K562 (cell line): Measurements from ENCODE around the gene DSC2. TPM values are rescaled to one million over a fixed set of nuclear protein-coding genes. Genes with fewer than 3 reads are reported as not detected.

ENCODE experiments used
- ATAC-seq: fragments of 200-7000 bp; cut with Tn5 transposase; 3 replicates; pipeline ENCODE4 v1.9.1; 2020; ENCODE audit warnings: moderate library complexity
- BruUV-seq: library from RNA; stranded (reverse); fragments of 400-500 nt; replicated peaks from 2 replicates; lab custom pipeline; 2021; lab: Mats Ljungman, UMichigan
- CTCF ChIA-PET: fragments of 300-600 bp; formaldehyde crosslinking; extraction: SDS; loops from one replicate; lab custom pipeline; 2021; ENCODE audit warnings: low intra/inter-chr PET ratio; lab: Yijun Ruan, JAX
- POLR2A ChIA-PET: fragments of 300-600, 350-650 bp; sonication (Branson Sonifier 250); formaldehyde crosslinking; extraction: SDS; loops from one replicate; lab custom pipeline; 2021; ENCODE audit warnings: antibody characterized with exemption, inconsistent platforms; lab: Yijun Ruan, JAX
- DNase-seq, 4 experiments: peaks; one replicate each; pipeline versions ENCODE4 v3.0.0 to v3.0.0-alpha.2; 2011 to 2018; ENCODE audit warnings: low spot score in 3 of 4, mixed read lengths in 3 of 4; ENCODE audit errors: extremely low read depth in 1 of 4
- FAIRE-seq: peaks from 2 replicates; lab custom pipeline; 2011; peaks lifted over from hg19 to GRCh38; lab: Jason Lieb, UNC
- H2AFZ ChIP-seq: 2 replicates; pipeline ENCODE4 v1.6.0; 2011; ENCODE audit warnings: low read depth, low read length, control low read depth, inconsistent platforms
- H3K27ac ChIP-seq: fragments of 200-600 bp; 3 replicates; pipeline ENCODE4 v1.8.0; 2011; ENCODE audit warnings: low read depth, mild to moderate bottlenecking, control low read depth, inconsistent platforms, low read length, moderate library complexity, mixed read lengths; ENCODE audit errors: extremely low read depth
- H3K27me3 ChIP-seq, 2 experiments: fragments of 300-600 bp in 1 of 2; 2 replicates in 1 of 2; 3 replicates in 1 of 2; pipeline versions ENCODE4 v1.6.0 to v1.8.0; 2011; ENCODE audit warnings: inconsistent platforms in 2 of 2, low read length in 2 of 2, mild to moderate bottlenecking in 1 of 2, mixed read lengths in 1 of 2, moderate library complexity in 1 of 2; ENCODE audit not compliant: control insufficient read depth in 2 of 2, insufficient read depth in 2 of 2
- H3K36me3 ChIP-seq: fragments of 300-600 bp; 3 replicates; pipeline ENCODE4 v1.8.0; 2011; ENCODE audit warnings: mild to moderate bottlenecking, low read length, inconsistent platforms; ENCODE audit not compliant: control insufficient read depth, insufficient read depth
- H3K4me1 ChIP-seq, 2 experiments: fragments of 200-600 bp in 1 of 2; replicated peaks in 1 of 2; 2 replicates in 1 of 2; 3 replicates in 1 of 2; pipeline versions ENCODE4 v1.5.1 to v1.8.0; 2011; ENCODE audit warnings: inconsistent platforms in 2 of 2, low read length in 2 of 2, mild to moderate bottlenecking in 1 of 2, mixed read lengths in 1 of 2, moderate library complexity in 1 of 2; ENCODE audit not compliant: control insufficient read depth in 2 of 2, insufficient read depth in 2 of 2
- H3K4me2 ChIP-seq: 2 replicates; pipeline ENCODE4 v1.6.1; 2011; ENCODE audit warnings: low read length, control low read depth, inconsistent platforms, mixed read lengths; ENCODE audit not compliant: insufficient read depth
- H3K4me3 ChIP-seq: fragments of 200-600 bp; sonication (generic), shearing (Covaris generic); 2 replicates; pipeline ENCODE4 v1.5.1; 2016; ENCODE audit warnings: control low read depth, inconsistent platforms
- H3K79me2 ChIP-seq: fragments of 200-600 bp; 3 replicates; pipeline ENCODE4 v1.8.0; 2011; ENCODE audit warnings: low read length, inconsistent platforms; ENCODE audit not compliant: control insufficient read depth, insufficient read depth
- H3K9ac ChIP-seq, 2 experiments: 2 replicates each; pipeline versions ENCODE4 v1.6.0 to v1.6.1; 2011; ENCODE audit warnings: low read depth in 2 of 2, low read length in 2 of 2, control low read depth in 1 of 2, inconsistent platforms in 1 of 2, mild to moderate bottlenecking in 1 of 2, mixed read lengths in 1 of 2; ENCODE audit not compliant: insufficient read depth in 1 of 2
- H3K9me1 ChIP-seq: one replicate; pipeline ENCODE4 v1.6.0; 2011; ENCODE audit warnings: inconsistent platforms, mild to moderate bottlenecking, low read length, moderate library complexity; ENCODE audit not compliant: control insufficient read depth, insufficient read depth
- H3K9me3 ChIP-seq: replicated peaks from 2 replicates; pipeline ENCODE4 v1.5.1; 2011; ENCODE audit warnings: low read depth, low read length, inconsistent platforms; ENCODE audit not compliant: control insufficient read depth, insufficient read depth
- H4K20me1 ChIP-seq: replicated peaks from 2 replicates; pipeline ENCODE4 v1.6.1; 2011; ENCODE audit warnings: low read length, inconsistent platforms, mixed read lengths; ENCODE audit not compliant: control insufficient read depth, insufficient read depth
- HSF4 ChIP-seq: fragments of 250-450 bp; sonication (Bioruptor Pico); IDR thresholded peaks from 2 replicates; pipeline ENCODE4 v2.1.2; 2022; ENCODE audit warnings: mild to moderate bottlenecking, moderate library complexity, borderline replicate concordance
- MIER1 ChIP-seq: fragments of 450-650 bp; IDR thresholded peaks from 2 replicates; pipeline ENCODE4 v1.6.1; 2016; ENCODE audit warnings: antibody characterized with exemption, mild to moderate bottlenecking, low read depth
- TAF15 ChIP-seq: fragments of 200-400 bp; formaldehyde crosslinking; IDR thresholded peaks from 2 replicates; pipeline ENCODE4 v1.6.1; 2017; ENCODE audit warnings: mild to moderate bottlenecking, low read depth, low read length, moderate library complexity
- ZBED1 ChIP-seq: IDR thresholded peaks from 2 replicates; pipeline ENCODE4 v1.6.1; 2014
- ZNF445 ChIP-seq: fragments of 250-450 bp; sonication (Bioruptor Pico); IDR thresholded peaks from 2 replicates; pipeline ENCODE4 v1.4.0; 2020; ENCODE audit warnings: low read depth, mild to moderate bottlenecking, moderate library complexity
- WGBS: fragments of 100-300 bp; shearing (Covaris generic); methylation state at CpG from one replicate; pipeline ENCODE4 v1.1.6; 2016; ENCODE audit warnings: low coverage, mixed read lengths; ENCODE audit not compliant: insufficient coverage; ENCODE audit errors: missing lambda C conversion rate; 5-methylcytosine and 5-hydroxymethylcytosine counted together
- in situ Hi-C: fragments of 300-500 bp; cut with MboI; formaldehyde crosslinking; loops from 4 replicates; pipeline ENCODE4 v1.15.0; 2018; ENCODE audit warnings: inconsistent platforms, mixed read lengths
- intact Hi-C: fragments of 100-400 bp; cut with micrococcal nuclease; formaldehyde crosslinking; loops from 2 replicates; pipeline ENCODE4 v1.14.2; 2022
- polyA plus RNA-seq, 8 experiments: library from polyadenylated mRNA; depleted of rRNA in 4 of 8; stranded (reverse) in 5 of 8; unstranded in 3 of 8; fragments of >200 nt; fragmentation: Nextera tagmentation in 2 of 8; fragmentation: Illumina TruSeq in 1 of 8; extraction: Ambion mirVana in 2 of 8; extraction: Trizol in 1 of 8; gene quantifications; 2 replicates each; pipeline versions ENCODE4 v1.2.1 to v1.2.3, GENCODE V29; 2011 to 2014; ENCODE audit warnings: inconsistent platforms in 1 of 8, missing spikeins in 1 of 8
- total RNA-seq, 7 experiments: library from RNA; depleted of rRNA in 6 of 7; stranded (reverse); fragments of >200 nt in 6 of 7; fragmentation: Illumina TruSeq in 2 of 7; extraction: Trizol in 2 of 7; gene quantifications; 2 replicates each; pipeline versions ENCODE4 v1.2.1 to v1.2.3, GENCODE V29; 2011 to 2021; ENCODE audit warnings: low replicate concordance in 1 of 7
- TF ChIP-seq, protein P1 (sequence below): fragments of 250-450 bp; sonication (Bioruptor Pico); IDR thresholded peaks from 2 replicates; pipeline ENCODE4 v1.4.0; 2020
- TF ChIP-seq, protein P2 (sequence below): fragments of 450-650 bp; formaldehyde crosslinking; IDR thresholded peaks from 2 replicates; pipeline ENCODE4 v1.4.0; 2020; ENCODE audit warnings: mild to moderate bottlenecking

DSC2 gene
- total and polyA plus RNA-seq, 9 of the 15 experiments (the other 6 are each of a cell fraction or from before 2014, with no cell fraction given), result 3.8 to 15.3 (median 6.4) TPM

DNA sequence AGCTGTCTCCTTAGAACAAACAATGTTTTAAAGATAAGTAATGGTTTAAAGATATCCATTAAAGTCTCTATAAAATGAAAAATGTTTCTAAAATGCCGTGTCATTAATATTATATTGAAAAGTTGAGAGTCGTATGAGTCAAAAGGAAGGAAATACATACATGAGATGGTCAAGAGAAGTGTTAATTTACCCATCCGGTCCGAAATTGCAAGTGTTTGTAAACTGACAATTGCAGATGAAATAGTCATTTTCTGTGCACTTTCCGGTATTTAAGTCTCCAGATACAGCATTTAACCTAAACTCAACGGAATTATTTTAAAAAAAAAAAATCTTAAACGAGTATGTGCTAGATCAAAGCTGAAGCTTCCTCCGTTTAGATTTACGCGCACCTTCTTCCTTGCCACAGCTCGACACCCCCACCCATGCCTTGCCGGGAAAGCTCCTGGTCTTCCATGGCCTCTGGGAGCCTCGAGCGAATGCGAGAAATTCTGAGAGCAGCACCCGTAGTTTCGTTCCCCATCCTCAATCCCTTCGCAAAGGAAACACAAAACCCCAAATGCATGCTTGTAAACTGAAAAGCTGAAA lies 61.4 kb downstream of the DSC2 start:
- no peaks in the 10 kb centered on the region for H3K36me3 ChIP-seq
- ChIA-PET CTCF (no interaction called here), POLR2A (no interaction called here)
- no peak for FAIRE-seq
- H3K9ac ChIP-seq, result no peak overlapping the region
- WGBS, result 28% methylated on average over 18 of the region's 18 CpGs
- in situ Hi-C loops, result no loop called here
- no peaks in the 10 kb centered on the region for H4K20me1 ChIP-seq
- H3K9me3 ChIP-seq, result no peaks in the 10 kb centered on the region
- peaks cover 0 to 18% of the 10 kb centered on the region in 2 experiments; a peak in 1 of 5 replicates for H3K4me1 ChIP-seq
- BruUV-seq, result no TSS peak
- no peaks in the 10 kb centered on the region for H3K9me1 ChIP-seq
- no peak overlapping the region for H3K4me3 ChIP-seq
- peaks cover 0 to 23% of the 10 kb centered on the region in 2 experiments; a peak in 2 of 5 replicates for H3K27me3 ChIP-seq
- ATAC-seq, result no peak
- no peak overlapping the region for H3K4me2 ChIP-seq
- DNase-seq, result no peak
- no peak overlapping the region for H2AFZ ChIP-seq
- intact Hi-C loops, result no loop called here
- H3K79me2 ChIP-seq, result no peaks in the 10 kb centered on the region
- H3K27ac ChIP-seq, result no peak overlapping the region
- TF ChIP-seq ZBED1, result no peak

DNA sequence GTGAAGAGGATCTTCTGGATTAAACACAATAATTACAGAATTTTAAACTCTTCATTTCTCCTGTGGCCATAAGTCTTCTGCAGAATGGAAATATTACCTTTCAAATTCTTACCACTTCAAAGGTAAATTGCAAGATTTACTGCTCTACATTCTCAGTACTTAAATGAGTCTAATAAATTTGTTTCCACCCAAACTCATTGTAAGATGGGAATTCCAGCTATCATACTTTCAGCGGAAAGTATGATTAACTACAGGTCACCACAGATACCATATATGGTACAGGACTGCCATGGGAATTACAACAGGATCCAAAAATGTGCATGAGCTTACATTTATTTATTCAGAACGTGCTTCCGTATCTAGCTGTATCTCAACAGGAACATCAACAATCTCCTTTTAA lies 62.8 kb downstream of the DSC2 start:
- ATAC-seq, result no peak
- Histone ChIP-seq H3K79me2 (no peaks in the 10 kb centered on the region), H3K9me1 (no peaks in the 10 kb centered on the region), H3K36me3 (no peaks in the 10 kb centered on the region), H3K9ac (no peak overlapping the region), H3K27me3 (peaks cover 0 to 23% of the 10 kb centered on the region in 2 experiments; a peak in 2 of 5 replicates), H3K4me1 (peaks cover 0 to 18% of the 10 kb centered on the region in 2 experiments; a peak in 1 of 5 replicates), H3K9me3 (no peaks in the 10 kb centered on the region), H2AFZ (no peak overlapping the region), H3K4me2 (no peak overlapping the region), H3K27ac (no peak overlapping the region), H3K4me3 (no peak overlapping the region), H4K20me1 (no peaks in the 10 kb centered on the region)
- CTCF ChIA-PET, result no interaction called here
- FAIRE-seq, result no peak
- intact Hi-C loops, result no loop called here
- DNase-seq, result no peak
- in situ Hi-C loops, result no loop called here
- 15% methylated on average over 3 of the region's 3 CpGs for WGBS
- no TSS peak for BruUV-seq
- POLR2A ChIA-PET, result no interaction called here
- TF ChIP-seq, protein P1, sequence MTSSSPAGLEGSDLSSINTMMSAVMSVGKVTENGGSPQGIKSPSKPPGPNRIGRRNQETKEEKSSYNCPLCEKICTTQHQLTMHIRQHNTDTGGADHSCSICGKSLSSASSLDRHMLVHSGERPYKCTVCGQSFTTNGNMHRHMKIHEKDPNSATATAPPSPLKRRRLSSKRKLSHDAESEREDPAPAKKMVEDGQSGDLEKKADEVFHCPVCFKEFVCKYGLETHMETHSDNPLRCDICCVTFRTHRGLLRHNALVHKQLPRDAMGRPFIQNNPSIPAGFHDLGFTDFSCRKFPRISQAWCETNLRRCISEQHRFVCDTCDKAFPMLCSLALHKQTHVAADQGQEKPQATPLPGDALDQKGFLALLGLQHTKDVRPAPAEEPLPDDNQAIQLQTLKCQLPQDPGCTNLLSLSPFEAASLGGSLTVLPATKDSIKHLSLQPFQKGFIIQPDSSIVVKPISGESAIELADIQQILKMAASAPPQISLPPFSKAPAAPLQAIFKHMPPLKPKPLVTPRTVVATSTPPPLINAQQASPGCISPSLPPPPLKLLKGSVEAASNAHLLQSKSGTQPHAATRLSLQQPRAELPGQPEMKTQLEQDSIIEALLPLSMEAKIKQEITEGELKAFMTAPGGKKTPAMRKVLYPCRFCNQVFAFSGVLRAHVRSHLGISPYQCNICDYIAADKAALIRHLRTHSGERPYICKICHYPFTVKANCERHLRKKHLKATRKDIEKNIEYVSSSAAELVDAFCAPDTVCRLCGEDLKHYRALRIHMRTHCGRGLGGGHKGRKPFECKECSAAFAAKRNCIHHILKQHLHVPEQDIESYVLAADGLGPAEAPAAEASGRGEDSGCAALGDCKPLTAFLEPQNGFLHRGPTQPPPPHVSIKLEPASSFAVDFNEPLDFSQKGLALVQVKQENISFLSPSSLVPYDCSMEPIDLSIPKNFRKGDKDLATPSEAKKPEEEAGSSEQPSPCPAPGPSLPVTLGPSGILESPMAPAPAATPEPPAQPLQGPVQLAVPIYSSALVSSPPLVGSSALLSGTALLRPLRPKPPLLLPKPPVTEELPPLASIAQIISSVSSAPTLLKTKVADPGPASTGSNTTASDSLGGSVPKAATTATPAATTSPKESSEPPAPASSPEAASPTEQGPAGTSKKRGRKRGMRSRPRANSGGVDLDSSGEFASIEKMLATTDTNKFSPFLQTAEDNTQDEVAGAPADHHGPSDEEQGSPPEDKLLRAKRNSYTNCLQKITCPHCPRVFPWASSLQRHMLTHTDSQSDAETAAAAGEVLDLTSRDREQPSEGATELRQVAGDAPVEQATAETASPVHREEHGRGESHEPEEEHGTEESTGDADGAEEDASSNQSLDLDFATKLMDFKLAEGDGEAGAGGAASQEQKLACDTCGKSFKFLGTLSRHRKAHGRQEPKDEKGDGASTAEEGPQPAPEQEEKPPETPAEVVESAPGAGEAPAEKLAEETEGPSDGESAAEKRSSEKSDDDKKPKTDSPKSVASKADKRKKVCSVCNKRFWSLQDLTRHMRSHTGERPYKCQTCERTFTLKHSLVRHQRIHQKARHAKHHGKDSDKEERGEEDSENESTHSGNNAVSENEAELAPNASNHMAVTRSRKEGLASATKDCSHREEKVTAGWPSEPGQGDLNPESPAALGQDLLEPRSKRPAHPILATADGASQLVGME (CRISPR knock-in tag), result no peak
- TF ChIP-seq TAF15 (no peak), HSF4 (CRISPR knock-in tag) (no peak), ZNF445 (CRISPR knock-in tag) (no peak), MIER1 (no peak)
- TF ChIP-seq, protein P2, sequence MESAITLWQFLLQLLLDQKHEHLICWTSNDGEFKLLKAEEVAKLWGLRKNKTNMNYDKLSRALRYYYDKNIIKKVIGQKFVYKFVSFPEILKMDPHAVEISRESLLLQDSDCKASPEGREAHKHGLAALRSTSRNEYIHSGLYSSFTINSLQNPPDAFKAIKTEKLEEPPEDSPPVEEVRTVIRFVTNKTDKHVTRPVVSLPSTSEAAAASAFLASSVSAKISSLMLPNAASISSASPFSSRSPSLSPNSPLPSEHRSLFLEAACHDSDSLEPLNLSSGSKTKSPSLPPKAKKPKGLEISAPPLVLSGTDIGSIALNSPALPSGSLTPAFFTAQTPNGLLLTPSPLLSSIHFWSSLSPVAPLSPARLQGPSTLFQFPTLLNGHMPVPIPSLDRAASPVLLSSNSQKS (CRISPR knock-in tag), result no peak
